Lower leg skin (tissue), 4 donors: Measurements from ENCODE around the gene ABL1. TPM values are rescaled to one million over a fixed set of nuclear protein-coding genes. Genes with fewer than 3 reads are reported as not detected.
"Not testable (repeated sequence)": the region's sequence is repeated elsewhere in the genome, so short reads cannot be mapped to it uniquely, and the experiment has no call there.

Experiments
- DNase-seq, 2 donors: peaks; one replicate each; pipeline ENCODE4 v3.0.0-alpha.2; 2019; ENCODE audit warnings: low spot score in 2 of 2
- H3K4me3 ChIP-seq: fragments of 200-600 bp; sonication (generic); 2 replicates; pipeline ENCODE4 v1.5.1; 2017; ENCODE audit warnings: mild to moderate bottlenecking, low read depth; ENCODE audit not compliant: poor library complexity, severe bottlenecking
- POLR2A ChIP-seq, 2 donors: fragments of 450-650 bp; IDR thresholded peaks; one replicate each; pipeline ENCODE4 v1.6.1; 2016 to 2017; ENCODE audit warnings: antibody characterized with exemption in 2 of 2, mild to moderate bottlenecking in 1 of 2, moderate library complexity in 1 of 2
- WGBS, 2 donors: methylation state at CpG; one replicate each; pipeline ENCODE4 v1.1.5; 2018; 5-methylcytosine and 5-hydroxymethylcytosine counted together
- intact Hi-C: fragments of 100-400 bp; cut with DNase I; formaldehyde crosslinking; loops from one replicate; pipeline ENCODE4 v1.15.0; 2023; ENCODE audit warnings: low total_unique reads
- total RNA-seq, 4 donors: library from RNA; depleted of rRNA; stranded (reverse); fragments of >200 nt; gene quantifications; one replicate each; pipeline ENCODE4 v1.1.0, GENCODE V29; 2016
- TF ChIP-seq, protein P1 (sequence below), 3 donors: fragments of 450-650 bp; IDR thresholded peaks; one replicate each; pipeline ENCODE4 v1.5.1; 2016; ENCODE audit warnings: antibody characterized with exemption in 3 of 3, mild to moderate bottlenecking in 3 of 3, moderate library complexity in 2 of 3

ABL1 gene
- total RNA-seq, 4 donors from 2014 or later: 21.2 to 47.2 (median 34.3) TPM

DNA sequence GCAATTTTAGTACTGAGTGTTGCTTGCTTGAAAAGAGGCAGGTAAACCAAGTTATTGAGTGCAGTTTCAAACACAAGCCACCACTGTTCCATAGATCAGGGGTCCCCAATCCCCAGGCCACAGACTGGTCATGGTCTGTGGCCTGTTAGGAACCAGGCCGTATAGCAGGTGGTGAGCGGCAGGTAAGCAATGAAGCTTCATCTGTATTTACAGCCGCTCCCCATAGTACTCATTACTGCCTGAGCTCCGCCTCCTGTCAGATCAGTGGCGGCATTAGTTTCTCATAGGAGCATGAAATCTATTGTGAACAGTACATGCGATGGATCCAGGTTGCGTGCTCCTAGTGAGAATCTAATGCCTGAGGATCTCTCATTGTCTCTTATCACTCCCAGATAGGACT, 41.5 kb upstream of the ABL1 start:
- WGBS, 2 donors: 94 to 95% methylated on average over 7 of the region's 7 CpGs
- H3K4me3 ChIP-seq: no peak overlapping the region
- intact Hi-C loops: no loop called here
- no peak for DNase-seq
- TF ChIP-seq, protein P1, sequence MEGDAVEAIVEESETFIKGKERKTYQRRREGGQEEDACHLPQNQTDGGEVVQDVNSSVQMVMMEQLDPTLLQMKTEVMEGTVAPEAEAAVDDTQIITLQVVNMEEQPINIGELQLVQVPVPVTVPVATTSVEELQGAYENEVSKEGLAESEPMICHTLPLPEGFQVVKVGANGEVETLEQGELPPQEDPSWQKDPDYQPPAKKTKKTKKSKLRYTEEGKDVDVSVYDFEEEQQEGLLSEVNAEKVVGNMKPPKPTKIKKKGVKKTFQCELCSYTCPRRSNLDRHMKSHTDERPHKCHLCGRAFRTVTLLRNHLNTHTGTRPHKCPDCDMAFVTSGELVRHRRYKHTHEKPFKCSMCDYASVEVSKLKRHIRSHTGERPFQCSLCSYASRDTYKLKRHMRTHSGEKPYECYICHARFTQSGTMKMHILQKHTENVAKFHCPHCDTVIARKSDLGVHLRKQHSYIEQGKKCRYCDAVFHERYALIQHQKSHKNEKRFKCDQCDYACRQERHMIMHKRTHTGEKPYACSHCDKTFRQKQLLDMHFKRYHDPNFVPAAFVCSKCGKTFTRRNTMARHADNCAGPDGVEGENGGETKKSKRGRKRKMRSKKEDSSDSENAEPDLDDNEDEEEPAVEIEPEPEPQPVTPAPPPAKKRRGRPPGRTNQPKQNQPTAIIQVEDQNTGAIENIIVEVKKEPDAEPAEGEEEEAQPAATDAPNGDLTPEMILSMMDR (IDR thresholded peaks at IDR 0.05): no peak

DNA sequence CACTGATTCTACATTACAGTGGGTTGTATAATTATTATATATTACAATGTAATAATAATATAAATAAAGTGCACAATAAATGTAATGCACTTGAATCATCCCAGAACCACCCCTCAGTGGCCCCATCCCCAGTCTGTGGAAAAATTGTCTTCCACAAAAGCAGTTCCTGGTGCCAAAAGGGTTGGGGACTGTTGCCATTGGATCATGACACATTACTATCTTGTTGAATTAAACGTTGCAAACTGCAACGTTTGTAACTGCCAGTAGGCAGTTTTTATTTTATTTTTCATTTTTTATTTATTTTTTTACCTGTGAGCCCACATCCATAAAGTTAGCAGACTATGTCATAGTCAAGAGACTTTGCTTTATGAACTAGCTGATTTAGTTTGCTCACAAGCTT, 41.0 kb upstream of the ABL1 start:
- DNase-seq, H3K4me3 ChIP-seq, intact Hi-C loops: not testable (repeated sequence)
- 19 to 22% methylated on average over 2 of the region's 2 CpGs for WGBS, 2 donors

DNA sequence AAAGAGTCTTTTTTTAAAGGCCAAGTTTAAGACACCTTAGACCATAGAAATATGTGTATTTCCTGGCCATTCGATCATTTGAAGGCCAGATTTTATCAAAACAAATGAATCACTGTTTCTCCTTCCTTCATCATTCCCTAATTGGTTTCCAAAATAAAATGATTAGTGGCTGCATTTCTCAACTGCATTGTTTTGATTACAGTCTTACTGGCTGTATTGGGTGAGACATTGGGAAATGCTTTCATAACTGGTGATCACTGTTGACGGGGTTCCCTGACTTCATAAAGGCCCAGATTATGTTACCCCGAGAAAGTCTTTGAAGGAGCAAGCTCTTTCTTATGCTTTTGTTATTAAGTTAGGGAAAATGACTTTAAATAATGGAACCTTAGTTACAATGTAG, 40.6 kb upstream of the ABL1 start:
- DNase-seq, intact Hi-C loops, H3K4me3 ChIP-seq: not testable (repeated sequence)
- WGBS, 2 donors: 43 to 53% methylated on average over 3 of the region's 3 CpGs

DNA sequence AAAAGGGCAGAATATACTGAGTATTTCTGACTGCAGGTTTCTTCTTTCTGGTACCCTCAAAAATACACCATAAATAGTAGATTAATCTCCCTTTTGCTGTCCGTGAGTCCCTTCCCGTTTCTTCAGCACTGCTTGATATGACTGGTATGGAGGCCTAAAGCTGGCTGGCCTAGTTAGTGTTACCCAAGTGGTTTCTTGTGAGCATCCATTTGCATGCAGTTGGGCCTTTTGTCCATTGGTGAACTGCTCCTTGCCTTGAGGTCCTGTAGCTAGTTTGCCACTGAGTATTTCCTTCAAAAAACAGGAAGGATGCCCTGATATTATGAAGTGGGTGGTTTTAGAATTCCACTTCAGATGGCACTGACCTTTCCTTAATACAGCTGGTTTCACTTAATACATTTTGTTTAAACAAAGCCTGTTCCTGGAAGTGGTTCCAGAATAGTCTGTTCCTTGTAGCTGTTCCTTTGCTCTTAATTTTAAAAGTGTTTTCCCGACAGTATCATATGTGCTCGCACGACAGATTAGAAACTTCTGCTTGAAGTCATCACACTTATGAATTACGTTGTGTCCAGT, 40.0 kb upstream of the ABL1 start:
- H3K4me3 ChIP-seq: no peak overlapping the region
- 61 to 64% methylated on average over 6 of the region's 6 CpGs for WGBS, 2 donors
- TF ChIP-seq, protein P1 (IDR thresholded peaks at IDR 0.05): no peak
- no peak for TF ChIP-seq POLR2A (IDR thresholded peaks at IDR 0.05)
- DNase-seq: no peak
- intact Hi-C loops: no loop called here

DNA sequence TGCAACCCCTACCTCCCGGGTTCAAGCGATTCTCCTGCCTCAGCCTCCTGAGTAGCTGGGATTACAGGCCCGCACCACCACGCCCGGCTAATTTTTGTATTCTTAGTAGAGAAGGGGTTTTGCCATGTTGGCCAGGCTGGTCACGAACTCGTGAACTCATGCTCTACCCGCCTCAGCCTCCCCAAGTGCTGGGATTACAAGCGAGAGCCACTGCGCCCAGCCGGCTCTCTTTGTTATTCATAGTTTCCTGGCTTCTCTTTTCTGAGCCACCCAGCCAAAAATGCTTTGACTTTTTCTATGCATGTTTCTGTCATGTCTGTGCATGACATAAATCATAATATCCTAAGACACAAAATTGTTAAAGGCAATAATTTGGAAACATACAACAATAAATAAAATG, 31.9 kb upstream of the ABL1 start:
- DNase-seq, intact Hi-C loops, H3K4me3 ChIP-seq: not testable (repeated sequence)
- 49 to 61% methylated on average over 11 of the region's 11 CpGs for WGBS, 2 donors

DNA sequence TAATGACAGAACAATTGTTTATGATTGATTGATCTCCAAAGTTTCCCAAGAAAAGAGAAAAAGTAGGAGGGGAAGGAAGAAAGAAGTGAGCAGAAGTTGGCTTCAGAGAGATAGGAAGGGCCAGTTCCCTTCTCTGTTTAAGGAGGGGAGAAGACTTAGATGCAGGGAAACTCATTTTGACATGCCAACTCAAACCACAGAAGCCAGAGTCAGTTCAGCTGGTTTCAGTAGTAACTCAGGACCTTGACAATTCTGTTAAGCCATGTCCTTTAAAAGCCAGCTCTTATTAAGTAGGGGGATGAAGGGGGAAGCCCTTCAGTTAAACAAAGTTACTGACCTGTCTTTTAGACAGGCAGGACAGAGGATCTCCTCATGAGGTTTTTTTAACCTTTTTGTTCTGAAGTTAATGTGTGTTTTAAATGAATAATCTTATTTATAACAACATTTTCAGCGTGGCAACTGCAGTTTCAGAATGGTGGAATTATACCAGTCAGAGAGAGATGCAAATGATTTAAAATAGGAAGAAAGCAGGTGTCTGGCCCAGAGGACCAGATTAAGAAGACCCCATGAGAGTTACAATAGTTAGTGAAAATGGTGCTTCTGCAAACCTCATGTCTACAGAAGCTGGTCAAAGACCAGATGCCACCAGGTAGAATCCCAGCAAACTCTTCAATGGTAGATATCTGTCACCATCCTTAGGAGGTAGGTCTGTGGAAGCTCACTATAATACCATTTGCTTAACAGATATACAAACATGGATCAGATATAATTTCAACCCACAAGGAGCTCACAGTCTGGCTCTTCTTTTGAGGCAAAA, 29.3 kb upstream of the ABL1 start:
- intact Hi-C loops: no loop called here
- 49 to 74% methylated on average over 1 of the region's 1 CpG for WGBS, 2 donors
- DNase-seq: no peak
- H3K4me3 ChIP-seq: no peak overlapping the region
- TF ChIP-seq POLR2A (IDR thresholded peaks at IDR 0.05): no peak
- TF ChIP-seq, protein P1 (IDR thresholded peaks at IDR 0.05): no peak

DNA sequence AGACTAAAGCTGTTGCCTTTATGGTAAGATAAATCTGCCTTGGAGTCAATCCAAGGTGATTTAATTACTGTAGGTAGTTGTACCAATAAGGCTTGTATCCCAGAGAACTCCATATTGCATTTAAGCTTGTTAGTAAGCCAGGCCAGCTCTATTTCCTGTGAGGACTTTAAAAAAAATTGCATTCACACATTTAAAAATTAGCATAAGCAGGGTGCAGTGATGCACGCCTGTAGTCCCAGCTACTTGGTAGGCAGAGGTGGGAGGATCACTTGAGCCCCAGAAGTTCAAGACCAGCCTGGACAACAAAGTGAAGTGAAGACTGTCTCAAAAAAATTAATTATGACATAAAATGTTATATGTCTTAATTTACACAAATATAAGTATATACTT, 28.7 kb upstream of the ABL1 start:
- intact Hi-C loops: no loop called here
- TF ChIP-seq, protein P1 (IDR thresholded peaks at IDR 0.05): no peak
- no peak for TF ChIP-seq POLR2A (IDR thresholded peaks at IDR 0.05)
- H3K4me3 ChIP-seq: no peak overlapping the region
- 86 to 90% methylated on average over 1 of the region's 1 CpG for WGBS, 2 donors
- DNase-seq: no peak
